ENCODE measurements around the gene PRX.

- TF ChIP-seq CTCF (IDR thresholded peaks at IDR 0.05) (no peak), POLR2AphosphoS5 (IDR thresholded peaks at IDR 0.05) (no peak), POLR2A (IDR thresholded peaks at IDR 0.05) (no peak), EP300 (IDR thresholded peaks at IDR 0.05; ENCODE audit: low read depth) (no peak)
Measured at GRCh38 chr19:40396886-40397567, 16.2 kb downstream of the PRX start.

All from transverse colon (tissue), 4 donors.